Suprapubic skin (tissue), 3 donors: ENCODE measurements around the gene RPEL1.
"Not testable (repeated sequence)": the region's sequence is repeated elsewhere in the genome, so short reads cannot be mapped to it uniquely, and the experiment has no call there.

Experiments
- CTCF ChIP-seq, 2 donors: fragments of 200-600 bp in 1 of 2; fragments of 450-650 bp in 1 of 2; sonication (generic) in 1 of 2; IDR thresholded peaks; one replicate each; pipeline ENCODE4 v1.5.1; 2016 to 2019; ENCODE audit warnings: antibody characterized with exemption in 2 of 2, mild to moderate bottlenecking in 1 of 2, moderate library complexity in 1 of 2
- EP300 ChIP-seq: sonication (generic); formaldehyde crosslinking; IDR thresholded peaks from one replicate; pipeline ENCODE4 v1.6.1; 2017; ENCODE audit warnings: antibody characterized with exemption

GRCh38 chr10:103258928-103259327 lies 13.2 kb downstream of the RPEL1 start:
- TF ChIP-seq CTCF (IDR thresholded peaks at IDR 0.05); EP300: not testable (repeated sequence)
